ENCODE data around the gene BAG3. TPM values are rescaled to one million over a fixed set of nuclear protein-coding genes. Genes with fewer than 3 reads are reported as not detected.

BAG3 gene
- total RNA-seq, 1 experiment from 2014 or later = 131 TPM

DNA sequence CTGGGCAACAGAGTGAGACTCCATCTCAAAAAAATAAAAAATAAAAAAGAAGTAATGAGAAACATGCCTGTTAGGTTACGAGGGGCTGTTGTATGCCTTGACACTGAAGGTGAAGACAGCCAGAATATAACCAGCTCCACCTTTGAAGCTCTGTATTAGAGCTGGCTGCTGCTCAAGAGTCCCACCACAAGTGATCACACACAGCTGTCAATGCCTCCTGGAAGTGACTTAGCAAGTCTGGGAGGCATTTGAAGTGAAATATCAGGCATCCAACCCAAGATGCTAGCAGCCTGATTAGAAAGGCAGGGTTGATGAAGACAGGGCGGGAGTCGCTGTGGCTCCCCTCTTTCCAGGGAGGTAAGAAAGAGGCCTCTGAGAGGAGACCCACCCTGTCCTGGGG lies 40.5 kb downstream of the BAG3 start:
- DNase-seq (ENCODE audit: low read depth, low spot score) (no peak), ATAC-seq (no peak)
- BruUV-seq (replicated peaks) = no TSS peak
- H3K36me3 ChIP-seq (ENCODE audit: control insufficient read depth, insufficient read depth, low read length) = no peaks in the 10 kb centered on the region
- POLR2A ChIA-PET = no interaction called here
- H3K27ac ChIP-seq (ENCODE audit: low read length) = no peak overlapping the region
- H3K4me3 ChIP-seq (ENCODE audit: low read depth in 2 of 2, low read length in 2 of 2) = no peak overlapping the region
- CTCF ChIA-PET = interaction anchor here (0.6 kb wide), 1 partner anchor 40 kb away, joined by 5 read pairs; no protein-coding TSS in a partner anchor
- in situ Hi-C loops (cut with HindIII; ENCODE audit: low pct_unique_long_range_greater_than_20kb, low sequenced_read_pairs) (no loop called here), intact Hi-C loops (cut with micrococcal nuclease; ENCODE audit: unreplicated experiment) (no loop called here)
- peaks cover 11% of the 10 kb centered on the region for H3K4me1 ChIP-seq (ENCODE audit: control insufficient read depth, insufficient read depth, low read length)
- TF ChIP-seq SIN3A (IDR thresholded peaks at IDR 0.05; ENCODE audit: borderline replicate concordance, insufficient read depth, low read depth, low read length) (no peak), POLR2AphosphoS5 (IDR thresholded peaks at IDR 0.05; ENCODE audit: low read depth, low read length) (no peak)
- H3K27me3 ChIP-seq (ENCODE audit: control insufficient read depth, insufficient read depth, low read length) = no peaks in the 10 kb centered on the region
- no peaks in the 10 kb centered on the region for H3K9me3 ChIP-seq (ENCODE audit: control insufficient read depth, insufficient read depth, low read depth, low read length)

DNA sequence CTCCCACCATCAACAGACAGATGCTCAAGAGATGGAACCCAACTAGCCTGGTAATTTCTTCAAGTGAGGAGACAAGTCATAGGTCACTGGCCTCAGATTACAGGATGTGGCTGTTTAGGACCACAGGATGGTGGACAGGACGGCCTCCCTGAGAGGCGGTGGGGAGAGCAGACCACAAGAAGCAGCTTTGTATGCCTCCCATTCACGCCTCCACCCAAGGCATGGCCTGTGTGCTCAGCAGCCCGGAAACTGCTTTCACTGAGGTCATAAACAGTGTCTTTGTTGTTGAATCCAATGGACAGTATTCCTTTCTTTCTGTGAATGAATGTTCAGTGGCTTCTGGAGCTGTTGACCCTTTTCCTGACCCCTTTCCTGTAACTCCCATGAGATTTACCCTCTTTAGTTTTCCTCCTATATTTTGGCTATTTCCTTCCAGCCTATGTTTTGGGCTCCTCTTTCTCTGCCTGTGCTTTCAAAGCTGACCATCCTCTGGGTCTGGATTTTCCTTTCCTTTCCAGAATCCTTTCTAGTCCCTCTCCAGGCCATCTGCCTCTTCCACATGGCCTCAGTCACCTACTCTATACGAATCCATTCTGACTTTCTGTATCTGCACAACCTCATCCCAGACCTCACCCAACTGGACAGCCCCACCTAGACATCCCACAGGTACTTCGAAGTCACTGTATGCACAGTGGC lies 42.2 kb downstream of the BAG3 start:
- Histone ChIP-seq H3K4me1 (ENCODE audit: control insufficient read depth, insufficient read depth, low read length) (no peaks in the 10 kb centered on the region), H3K9me3 (ENCODE audit: control insufficient read depth, insufficient read depth, low read depth, low read length) (no peaks in the 10 kb centered on the region), H3K36me3 (ENCODE audit: control insufficient read depth, insufficient read depth, low read length) (no peaks in the 10 kb centered on the region), H3K27ac (ENCODE audit: low read length) (no peak overlapping the region), H3K4me3 (ENCODE audit: low read depth in 2 of 2, low read length in 2 of 2) (no peak overlapping the region), H3K27me3 (ENCODE audit: control insufficient read depth, insufficient read depth, low read length) (no peaks in the 10 kb centered on the region)
- no peak for TF ChIP-seq TCF7L2 (IDR thresholded peaks at IDR 0.05; ENCODE audit: low read depth, low read length)
- TF ChIP-seq, protein P1, sequence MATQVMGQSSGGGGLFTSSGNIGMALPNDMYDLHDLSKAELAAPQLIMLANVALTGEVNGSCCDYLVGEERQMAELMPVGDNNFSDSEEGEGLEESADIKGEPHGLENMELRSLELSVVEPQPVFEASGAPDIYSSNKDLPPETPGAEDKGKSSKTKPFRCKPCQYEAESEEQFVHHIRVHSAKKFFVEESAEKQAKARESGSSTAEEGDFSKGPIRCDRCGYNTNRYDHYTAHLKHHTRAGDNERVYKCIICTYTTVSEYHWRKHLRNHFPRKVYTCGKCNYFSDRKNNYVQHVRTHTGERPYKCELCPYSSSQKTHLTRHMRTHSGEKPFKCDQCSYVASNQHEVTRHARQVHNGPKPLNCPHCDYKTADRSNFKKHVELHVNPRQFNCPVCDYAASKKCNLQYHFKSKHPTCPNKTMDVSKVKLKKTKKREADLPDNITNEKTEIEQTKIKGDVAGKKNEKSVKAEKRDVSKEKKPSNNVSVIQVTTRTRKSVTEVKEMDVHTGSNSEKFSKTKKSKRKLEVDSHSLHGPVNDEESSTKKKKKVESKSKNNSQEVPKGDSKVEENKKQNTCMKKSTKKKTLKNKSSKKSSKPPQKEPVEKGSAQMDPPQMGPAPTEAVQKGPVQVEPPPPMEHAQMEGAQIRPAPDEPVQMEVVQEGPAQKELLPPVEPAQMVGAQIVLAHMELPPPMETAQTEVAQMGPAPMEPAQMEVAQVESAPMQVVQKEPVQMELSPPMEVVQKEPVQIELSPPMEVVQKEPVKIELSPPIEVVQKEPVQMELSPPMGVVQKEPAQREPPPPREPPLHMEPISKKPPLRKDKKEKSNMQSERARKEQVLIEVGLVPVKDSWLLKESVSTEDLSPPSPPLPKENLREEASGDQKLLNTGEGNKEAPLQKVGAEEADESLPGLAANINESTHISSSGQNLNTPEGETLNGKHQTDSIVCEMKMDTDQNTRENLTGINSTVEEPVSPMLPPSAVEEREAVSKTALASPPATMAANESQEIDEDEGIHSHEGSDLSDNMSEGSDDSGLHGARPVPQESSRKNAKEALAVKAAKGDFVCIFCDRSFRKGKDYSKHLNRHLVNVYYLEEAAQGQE (IDR thresholded peaks at IDR 0.05; ENCODE audit: insufficient read depth in 1 of 2, low read depth in 2 of 2, low read length in 1 of 2) = no peak
- no peak for TF ChIP-seq POLR2AphosphoS5 (IDR thresholded peaks at IDR 0.05; ENCODE audit: low read depth, low read length)
- no peak for TF ChIP-seq SIN3A (IDR thresholded peaks at IDR 0.05; ENCODE audit: borderline replicate concordance, insufficient read depth, low read depth, low read length)
- TF ChIP-seq, protein P2, sequence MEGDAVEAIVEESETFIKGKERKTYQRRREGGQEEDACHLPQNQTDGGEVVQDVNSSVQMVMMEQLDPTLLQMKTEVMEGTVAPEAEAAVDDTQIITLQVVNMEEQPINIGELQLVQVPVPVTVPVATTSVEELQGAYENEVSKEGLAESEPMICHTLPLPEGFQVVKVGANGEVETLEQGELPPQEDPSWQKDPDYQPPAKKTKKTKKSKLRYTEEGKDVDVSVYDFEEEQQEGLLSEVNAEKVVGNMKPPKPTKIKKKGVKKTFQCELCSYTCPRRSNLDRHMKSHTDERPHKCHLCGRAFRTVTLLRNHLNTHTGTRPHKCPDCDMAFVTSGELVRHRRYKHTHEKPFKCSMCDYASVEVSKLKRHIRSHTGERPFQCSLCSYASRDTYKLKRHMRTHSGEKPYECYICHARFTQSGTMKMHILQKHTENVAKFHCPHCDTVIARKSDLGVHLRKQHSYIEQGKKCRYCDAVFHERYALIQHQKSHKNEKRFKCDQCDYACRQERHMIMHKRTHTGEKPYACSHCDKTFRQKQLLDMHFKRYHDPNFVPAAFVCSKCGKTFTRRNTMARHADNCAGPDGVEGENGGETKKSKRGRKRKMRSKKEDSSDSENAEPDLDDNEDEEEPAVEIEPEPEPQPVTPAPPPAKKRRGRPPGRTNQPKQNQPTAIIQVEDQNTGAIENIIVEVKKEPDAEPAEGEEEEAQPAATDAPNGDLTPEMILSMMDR (IDR thresholded peaks at IDR 0.05) = no peak
- ChIA-PET CTCF (interaction anchor here (0.7 kb wide), 1 partner anchor 9 kb away, joined by 4 read pairs; no protein-coding TSS in a partner anchor), POLR2A (no interaction called here)
- DNase-seq (ENCODE audit: low read depth, low spot score) = no peak
- no peak for ATAC-seq
- no TSS peak for BruUV-seq (replicated peaks)
- intact Hi-C loops (cut with micrococcal nuclease; ENCODE audit: unreplicated experiment) (no loop called here), in situ Hi-C loops (cut with HindIII; ENCODE audit: low pct_unique_long_range_greater_than_20kb, low sequenced_read_pairs) (no loop called here)

DNA sequence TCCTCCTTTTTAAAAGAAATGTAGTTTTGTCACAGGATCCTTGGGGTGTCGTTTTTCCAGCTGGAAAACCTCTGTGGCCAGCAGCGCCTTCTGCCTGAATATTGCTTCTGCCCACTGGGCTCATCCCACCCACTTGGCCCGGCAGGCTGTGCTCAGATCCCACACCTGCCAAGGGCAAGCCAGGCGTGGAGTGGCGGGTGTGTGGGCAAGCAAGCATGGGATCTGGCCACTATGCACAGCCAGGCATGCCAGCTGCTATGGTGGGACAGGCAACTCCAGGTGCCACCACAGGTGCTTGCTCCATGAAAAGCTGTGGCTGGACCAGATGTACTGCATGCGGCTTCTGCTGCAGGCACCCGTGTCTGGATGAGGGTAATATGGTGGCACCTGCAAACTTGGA lies 43.4 kb downstream of the BAG3 start:
- no peak for ATAC-seq
- no peak overlapping the region for H3K27ac ChIP-seq (ENCODE audit: low read length)
- BruUV-seq (replicated peaks) = no TSS peak
- in situ Hi-C loops (cut with HindIII; ENCODE audit: low pct_unique_long_range_greater_than_20kb, low sequenced_read_pairs) (no loop called here), intact Hi-C loops (cut with micrococcal nuclease; ENCODE audit: unreplicated experiment) (no loop called here)
- H3K9me3 ChIP-seq (ENCODE audit: control insufficient read depth, insufficient read depth, low read depth, low read length) = no peaks in the 10 kb centered on the region
- H3K27me3 ChIP-seq (ENCODE audit: control insufficient read depth, insufficient read depth, low read length) = no peaks in the 10 kb centered on the region
- no peaks in the 10 kb centered on the region for H3K4me1 ChIP-seq (ENCODE audit: control insufficient read depth, insufficient read depth, low read length)
- ChIA-PET POLR2A (no interaction called here), CTCF (no interaction called here)
- no peak overlapping the region for H3K4me3 ChIP-seq (ENCODE audit: low read depth in 2 of 2, low read length in 2 of 2)
- TF ChIP-seq TCF7L2 (IDR thresholded peaks at IDR 0.05; ENCODE audit: low read depth, low read length) (no peak), POLR2AphosphoS5 (IDR thresholded peaks at IDR 0.05; ENCODE audit: low read depth, low read length) (no peak), SIN3A (IDR thresholded peaks at IDR 0.05; ENCODE audit: borderline replicate concordance, insufficient read depth, low read depth, low read length) (no peak)
- TF ChIP-seq, protein P1 (IDR thresholded peaks at IDR 0.05; ENCODE audit: insufficient read depth in 1 of 2, low read depth in 2 of 2, low read length in 1 of 2) = no peak
- TF ChIP-seq, protein P2 (IDR thresholded peaks at IDR 0.05) = no peak
- DNase-seq (ENCODE audit: low read depth, low spot score) = no peak
- H3K36me3 ChIP-seq (ENCODE audit: control insufficient read depth, insufficient read depth, low read length) = no peaks in the 10 kb centered on the region

Data from Panc1 (cell line).